Activated naive CD8-positive, alpha-beta T cell treated with anti-CD3 and anti-CD28 coated beads, Interleukin-2, amount 50 U/mL, for 16 hours (primary cell): ENCODE results near the gene DCAF5.
"Not testable (repeated sequence)": the region's sequence is repeated elsewhere in the genome, so short reads cannot be mapped to it uniquely, and the experiment has no call there.

Source experiments
- DNase-seq: peaks from one replicate; pipeline ENCODE4 v3.0.0-alpha.2; 2020; ENCODE audit warnings: low read depth, low spot score

The DCAF5 gene

GRCh38 chr14:69101331-69101826 lies 51.5 kb downstream of the DCAF5 start:
- DNase-seq, result no peak

- DNase-seq, result no peak
Observed at GRCh38 chr14:69097974-69098373, 54.9 kb downstream of the DCAF5 start.

GRCh38 chr14:69096781-69097475 lies 56.0 kb downstream of the DCAF5 start:
- no peak for DNase-seq

GRCh38 chr14:69096246-69096645 lies 56.7 kb downstream of the DCAF5 start:
- no peak for DNase-seq

- DNase-seq, result no peak
Observed at GRCh38 chr14:69094481-69094880, 58.4 kb downstream of the DCAF5 start.

- DNase-seq, result no peak
Observed at GRCh38 chr14:69093631-69094421, 59.1 kb downstream of the DCAF5 start.

GRCh38 chr14:69092840-69093422 lies 60.0 kb downstream of the DCAF5 start:
- DNase-seq, result no peak

- no peak for DNase-seq
Observed at GRCh38 chr14:69091695-69092094, 61.2 kb downstream of the DCAF5 start.

GRCh38 chr14:69091006-69091405 lies 61.9 kb downstream of the DCAF5 start:
- no peak for DNase-seq

- no peak for DNase-seq
Observed at GRCh38 chr14:69090187-69090789, 62.6 kb downstream of the DCAF5 start.

- DNase-seq, result no peak
Observed at GRCh38 chr14:69089046-69089445, 63.9 kb downstream of the DCAF5 start.

GRCh38 chr14:69088586-69088985 lies 64.3 kb downstream of the DCAF5 start:
- no peak for DNase-seq

- DNase-seq, result no peak
Observed at GRCh38 chr14:69087061-69087461, 65.9 kb downstream of the DCAF5 start.

- DNase-seq, result no peak
Observed at GRCh38 chr14:69086537-69086936, 66.4 kb downstream of the DCAF5 start.

GRCh38 chr14:69084023-69084422 lies 68.9 kb downstream of the DCAF5 start:
- no peak for DNase-seq

- DNase-seq, result no peak
Observed at GRCh38 chr14:69083181-69083580, 69.7 kb downstream of the DCAF5 start.

GRCh38 chr14:69081271-69081670 lies 71.6 kb downstream of the DCAF5 start:
- no peak for DNase-seq

- no peak for DNase-seq
Observed at GRCh38 chr14:69079747-69080146, 73.2 kb downstream of the DCAF5 start.

- no peak for DNase-seq
Observed at GRCh38 chr14:69079188-69079742, 73.7 kb downstream of the DCAF5 start.

- DNase-seq, result no peak
Observed at GRCh38 chr14:69077841-69078240, 75.1 kb downstream of the DCAF5 start.

- not testable (repeated sequence) for DNase-seq
Observed at GRCh38 chr14:69077185-69077584, 75.7 kb downstream of the DCAF5 start.

GRCh38 chr14:69076341-69076740 lies 76.6 kb downstream of the DCAF5 start:
- no peak for DNase-seq
